Endothelial cell of umbilical vein (primary cell): Measurements from ENCODE around the gene PARD3B. TPM values are rescaled to one million over a fixed set of nuclear protein-coding genes. Genes with fewer than 3 reads are reported as not detected.

Experiments used
- BruUV-seq: library from RNA; stranded (reverse); fragments of 400-500 nt; replicated peaks from 2 replicates; lab custom pipeline; 2021; lab: Mats Ljungman, UMichigan
- CTCF ChIA-PET: fragments of 300-600, 350-600 bp; sonication (Branson Sonifier 250); formaldehyde crosslinking; loops from one replicate; lab custom pipeline; 2021; ENCODE audit warnings: antibody characterized with exemption, inconsistent platforms; lab: Charles Lee
- POLR2A ChIA-PET: fragments of 300-600, 350-600 bp; sonication (Branson Sonifier 250); formaldehyde crosslinking; loops from one replicate; lab custom pipeline; 2021; ENCODE audit warnings: antibody characterized with exemption, inconsistent platforms; lab: Charles Lee
- DNase-seq: peaks from one replicate; pipeline ENCODE4 v3.0.0-alpha.2; 2011; ENCODE audit warnings: low read depth, low spot score
- FAIRE-seq: peaks from 2 replicates; lab custom pipeline; 2011; peaks lifted over from hg19 to GRCh38; lab: Jason Lieb, UNC
- H2AFZ ChIP-seq: 2 replicates; pipeline ENCODE4 v1.6.0; 2012; ENCODE audit warnings: low read depth, low read length, control low read depth, inconsistent platforms
- H3K27ac ChIP-seq: 2 replicates; pipeline ENCODE4 v1.5.1; 2011; ENCODE audit warnings: low read depth, mild to moderate bottlenecking, control low read depth, low read length, moderate library complexity; ENCODE audit not compliant: insufficient read depth
- H3K27me3 ChIP-seq, 2 experiments: 2 replicates each; pipeline versions ENCODE4 v1.6.0 to v1.6.1; 2011; ENCODE audit warnings: low read length in 2 of 2, mixed read lengths in 1 of 2; ENCODE audit not compliant: control insufficient read depth in 2 of 2, insufficient read depth in 2 of 2
- H3K36me3 ChIP-seq, 2 experiments: 2 replicates in 1 of 2; 3 replicates in 1 of 2; pipeline ENCODE4 v1.5.1; 2011; ENCODE audit warnings: low read length in 2 of 2, mild to moderate bottlenecking in 1 of 2, moderate library complexity in 1 of 2; ENCODE audit not compliant: control insufficient read depth in 2 of 2, insufficient read depth in 2 of 2; ENCODE audit errors: extremely low read depth in 1 of 2
- H3K4me1 ChIP-seq: 3 replicates; pipeline ENCODE4 v1.5.1; 2011; ENCODE audit warnings: mild to moderate bottlenecking, low read length; ENCODE audit not compliant: control insufficient read depth, insufficient read depth; ENCODE audit errors: extremely low read depth
- H3K4me2 ChIP-seq: 2 replicates; pipeline ENCODE4 v1.6.1; 2011; ENCODE audit warnings: low read length, control low read depth, mixed read lengths; ENCODE audit not compliant: insufficient read depth
- H3K4me3 ChIP-seq, 3 experiments: fragments of 200-600 bp in 1 of 3; sonication (generic), shearing (Covaris generic) in 1 of 3; replicated peaks in 1 of 3; 2 replicates each; pipeline ENCODE4 v1.5.1; 2011 to 2016; ENCODE audit warnings: control low read depth in 3 of 3, low read length in 3 of 3, mild to moderate bottlenecking in 2 of 3, inconsistent platforms in 1 of 3, low read depth in 1 of 3, moderate library complexity in 1 of 3; ENCODE audit not compliant: insufficient read depth in 1 of 3
- H3K79me2 ChIP-seq: 2 replicates; pipeline ENCODE4 v1.6.0; 2012; ENCODE audit warnings: low read length, inconsistent platforms; ENCODE audit not compliant: control insufficient read depth, insufficient read depth
- H3K9ac ChIP-seq: replicated peaks from 2 replicates; pipeline ENCODE3; 2011; ENCODE audit warnings: low read length, control low read depth; ENCODE audit not compliant: insufficient read depth; ENCODE audit errors: extremely low read depth
- H3K9me1 ChIP-seq: replicated peaks from 3 replicates; pipeline ENCODE4 v1.6.0; 2011; ENCODE audit warnings: mild to moderate bottlenecking, low read length; ENCODE audit not compliant: control insufficient read depth, insufficient read depth; ENCODE audit errors: extremely low read depth
- H3K9me3 ChIP-seq: replicated peaks from 2 replicates; pipeline ENCODE4 v1.5.1; 2012; ENCODE audit warnings: low read length, inconsistent platforms; ENCODE audit not compliant: control insufficient read depth, insufficient read depth
- H4K20me1 ChIP-seq: replicated peaks from 2 replicates; pipeline ENCODE3; 2011; ENCODE audit warnings: mild to moderate bottlenecking, low read length; ENCODE audit not compliant: control insufficient read depth, insufficient read depth; ENCODE audit errors: extremely low read depth
- CTCF ChIP-seq, 2 donors: IDR thresholded peaks; 1 replicate in 1 of 2; 2 replicates in 1 of 2; pipeline ENCODE4 v1.5.1; 2011; ENCODE audit warnings: low read length in 2 of 2, mild to moderate bottlenecking in 2 of 2, moderate library complexity in 2 of 2, control low read depth in 1 of 2, inconsistent platforms in 1 of 2, low read depth in 1 of 2; ENCODE audit not compliant: insufficient read depth in 1 of 2; ENCODE audit errors: extremely low read depth in 1 of 2
- EZH2 ChIP-seq: IDR thresholded peaks from 2 replicates; pipeline ENCODE4 v1.6.1; 2012; ENCODE audit warnings: borderline replicate concordance, low read depth, mild to moderate bottlenecking, moderate library complexity, low read length, inconsistent platforms; ENCODE audit not compliant: severe bottlenecking
- FOS ChIP-seq: IDR thresholded peaks from 2 replicates; pipeline ENCODE4 v1.6.1; 2011; ENCODE audit warnings: mild to moderate bottlenecking, low read length, moderate library complexity, borderline replicate concordance; ENCODE audit not compliant: insufficient read depth
- GATA2 ChIP-seq: IDR thresholded peaks from 2 replicates; pipeline ENCODE4 v1.7.0; 2011; ENCODE audit warnings: low read depth, mild to moderate bottlenecking, moderate library complexity, mixed read lengths, low read length; ENCODE audit not compliant: insufficient read length, insufficient read depth
- JUN ChIP-seq: IDR thresholded peaks from 2 replicates; pipeline ENCODE4 v1.6.1; 2011; ENCODE audit warnings: borderline replicate concordance, low read depth; ENCODE audit not compliant: insufficient read length, insufficient read depth
- MYC ChIP-seq: IDR thresholded peaks from one replicate; pipeline ENCODE4 v1.6.1; 2011; ENCODE audit warnings: mild to moderate bottlenecking, low read depth, low read length
- POLR2A ChIP-seq: IDR thresholded peaks from 2 replicates; pipeline ENCODE4 v1.6.1; 2012; ENCODE audit warnings: low read depth, mild to moderate bottlenecking, control low read depth, low read length
- POLR2AphosphoS5 ChIP-seq: IDR thresholded peaks from 2 replicates; pipeline ENCODE4 v1.6.1; 2012; ENCODE audit warnings: low read depth, mild to moderate bottlenecking, control low read depth, low read length, moderate library complexity; ENCODE audit not compliant: insufficient read depth
- dilution Hi-C: fragments of 300-500 bp; cut with MboI; formaldehyde crosslinking; loops from one replicate; pipeline ENCODE4 v1.15.0; 2019; ENCODE audit warnings: low sequenced_read_pairs; ENCODE audit not compliant: extremely low pct_ligation_motif_present
- intact Hi-C: fragments of 100-400 bp; cut with micrococcal nuclease; formaldehyde crosslinking; loops from one replicate; pipeline ENCODE4 v1.10.0; 2022
- polyA plus RNA-seq, 4 experiments: library from polyadenylated mRNA; depleted of rRNA in 3 of 4; stranded (reverse) in 3 of 4; unstranded in 1 of 4; fragments of >200 nt; gene quantifications; 2 replicates each; pipeline versions ENCODE4 v1.2.1 to v1.2.3, GENCODE V29; 2011 to 2012; ENCODE audit warnings: missing spikeins in 1 of 4
- total RNA-seq: library from RNA; stranded (reverse); gene quantifications from 2 replicates; pipeline ENCODE4 v1.2.3, GENCODE V29; 2021
- TF ChIP-seq, protein P1 (sequence below): IDR thresholded peaks from 2 replicates; pipeline ENCODE4 v1.6.1; 2011; ENCODE audit not compliant: insufficient read depth, insufficient read length

Gene PARD3B
- total and polyA plus RNA-seq, 2 donors (not counting 3 experiments of a cell fraction or from before 2014, with no cell fraction given), result 2.2 to 30.9 TPM

GRCh38 chr2:204973616-204974015, 428.3 kb downstream of the PARD3B start:
- dilution Hi-C loops (no loop called here), intact Hi-C loops (no loop called here)
- no peaks in the 10 kb centered on the region for H3K9me1 ChIP-seq
- ChIA-PET POLR2A (no interaction called here), CTCF (no interaction called here)
- H2AFZ ChIP-seq, result no peak overlapping the region
- no peak overlapping the region for H3K4me3 ChIP-seq
- no peaks in the 10 kb centered on the region for H3K36me3 ChIP-seq
- H3K9ac ChIP-seq, result no peak overlapping the region
- H3K9me3 ChIP-seq, result no peaks in the 10 kb centered on the region
- H4K20me1 ChIP-seq, result no peaks in the 10 kb centered on the region
- BruUV-seq, result no TSS peak
- FAIRE-seq, result no peak
- no peak overlapping the region for H3K4me2 ChIP-seq
- no peaks in the 10 kb centered on the region for H3K27me3 ChIP-seq
- no peak for TF ChIP-seq CTCF (IDR thresholded peaks at IDR 0.05; ENCODE audit: extremely low read depth in 1 of 2, insufficient read depth in 1 of 2, low read depth in 1 of 2, low read length in 2 of 2)
- no peak for TF ChIP-seq GATA2
- TF ChIP-seq EZH2, result no peak
- no peak for TF ChIP-seq FOS
- no peak for TF ChIP-seq JUN
- no peak for TF ChIP-seq POLR2AphosphoS5
- TF ChIP-seq MYC, result no peak
- TF ChIP-seq, protein P1, sequence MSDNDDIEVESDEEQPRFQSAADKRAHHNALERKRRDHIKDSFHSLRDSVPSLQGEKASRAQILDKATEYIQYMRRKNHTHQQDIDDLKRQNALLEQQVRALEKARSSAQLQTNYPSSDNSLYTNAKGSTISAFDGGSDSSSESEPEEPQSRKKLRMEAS, result no peak
- TF ChIP-seq POLR2A, result no peak
- H3K79me2 ChIP-seq, result no peaks in the 10 kb centered on the region
- no peak for DNase-seq
- H3K4me1 ChIP-seq, result no peaks in the 10 kb centered on the region
- H3K27ac ChIP-seq, result no peak overlapping the region
